GM12892 (cell line): ENCODE results near the gene UBE2E3.

Experiments
- POLR2A ChIP-seq: IDR thresholded peaks from 2 replicates; pipeline ENCODE4 v1.6.1; 2011; ENCODE audit warnings: low read depth, low read length, control low read depth
- POLR2AphosphoS5 ChIP-seq: IDR thresholded peaks from 2 replicates; pipeline ENCODE4 v1.6.1; 2011; ENCODE audit warnings: low read depth, low read length, control low read depth
- TAF1 ChIP-seq: IDR thresholded peaks from 2 replicates; pipeline ENCODE4 v1.6.1; 2011; ENCODE audit warnings: low read depth, mild to moderate bottlenecking, control low read depth, low read length, borderline replicate concordance

GRCh38 chr2:181073896-181074295, 93.5 kb downstream of the UBE2E3 start:
- TF ChIP-seq POLR2A (no peak), POLR2AphosphoS5 (no peak), TAF1 (no peak)
